Omental fat pad (tissue), 4 donors: ENCODE data around the gene KCNK5. TPM values are rescaled to one million over a fixed set of nuclear protein-coding genes. Genes with fewer than 3 reads are reported as not detected.

Experiments used
- ATAC-seq: fragments of 150-250 bp; one replicate; pipeline ENCODE4 v1.9.1; 2016; ENCODE audit warnings: mild to moderate bottlenecking, moderate library complexity; ENCODE audit not compliant: low FRiP score
- DNase-seq: peaks from one replicate; pipeline ENCODE4 v3.0.0-alpha.2; 2019; ENCODE audit warnings: low spot score
- CTCF ChIP-seq, 3 donors: fragments of 450-650 bp; IDR thresholded peaks; one replicate each; pipeline ENCODE4 v1.5.1; 2016 to 2017; ENCODE audit warnings: antibody characterized with exemption in 3 of 3, mild to moderate bottlenecking in 3 of 3, moderate library complexity in 2 of 3
- total RNA-seq, 4 donors: library from RNA; depleted of rRNA; stranded (reverse); fragments of >200 nt; gene quantifications; one replicate each; pipeline ENCODE4 v1.1.0, GENCODE V29; 2016

KCNK5 gene
- total RNA-seq, 4 donors from 2014 or later: 1.7 to 10.9 (median 4.1) TPM

- no peak for TF ChIP-seq CTCF (IDR thresholded peaks at IDR 0.05)
- DNase-seq: no peak
- ATAC-seq: no peak
Measured at GRCh38 chr6:39230654-39231035, 1.4 kb upstream of the KCNK5 start.

GRCh38 chr6:39228111-39228971 is 934 bp downstream of the KCNK5 start:
- ATAC-seq: peak; percentile 20
- no peak for TF ChIP-seq CTCF (IDR thresholded peaks at IDR 0.05)
- no peak for DNase-seq

DNA sequence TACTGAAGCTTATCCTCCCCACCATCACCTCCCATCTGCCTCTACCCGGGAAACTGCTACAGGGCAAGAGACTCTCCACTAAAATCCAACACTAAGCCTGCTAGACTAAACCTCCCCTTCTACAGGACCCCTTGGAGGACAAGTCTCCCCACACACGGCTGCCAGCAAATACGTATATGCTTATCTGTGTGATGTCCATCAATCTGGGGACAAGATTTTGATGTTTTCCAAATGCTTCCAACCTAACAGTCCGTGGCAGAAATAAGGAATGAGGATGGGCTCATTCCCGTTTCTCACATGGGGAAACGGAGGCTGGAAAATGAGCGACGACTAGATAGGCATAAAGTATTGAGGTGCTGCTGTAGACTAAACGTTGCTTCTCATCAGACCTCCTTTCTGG is 1.8 kb downstream of the KCNK5 start:
- TF ChIP-seq CTCF (IDR thresholded peaks at IDR 0.05): no peak
- DNase-seq (no peak), ATAC-seq (no peak)

DNA sequence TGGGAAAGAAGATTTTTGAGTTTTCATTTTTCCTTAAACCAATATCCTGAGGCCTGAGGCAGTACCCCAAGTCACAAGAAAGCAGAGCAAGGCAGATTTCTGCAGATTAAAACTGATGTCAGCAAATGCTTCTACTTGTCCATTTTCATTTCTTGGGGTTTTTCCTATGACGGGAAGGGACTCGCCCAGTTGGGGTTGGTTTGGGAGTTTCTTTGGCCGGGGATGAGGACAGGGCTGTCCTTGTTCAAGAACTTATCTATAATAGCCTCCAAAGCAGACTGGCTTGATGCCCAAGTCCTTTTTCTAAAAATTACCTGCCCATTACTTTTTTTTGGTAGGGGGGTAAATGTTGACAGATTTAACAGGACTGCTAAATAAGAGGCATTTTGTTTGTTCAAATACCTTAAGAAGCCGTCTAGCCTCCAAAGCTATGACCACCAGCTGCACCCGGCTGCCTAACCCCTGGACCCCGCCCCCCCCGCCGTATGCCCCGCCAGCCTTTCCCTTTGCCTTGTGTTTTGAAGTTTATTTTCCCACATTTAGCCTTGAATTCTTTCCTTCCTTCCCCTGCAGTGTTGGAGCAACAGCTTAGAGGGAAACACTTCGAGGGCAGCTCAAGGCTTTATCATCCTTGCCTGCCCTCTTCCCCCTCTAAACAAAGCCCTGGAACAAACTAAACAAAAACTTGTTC is 2.5 kb downstream of the KCNK5 start:
- TF ChIP-seq CTCF (IDR thresholded peaks at IDR 0.05): no peak
- ATAC-seq (no peak), DNase-seq (no peak)

DNA sequence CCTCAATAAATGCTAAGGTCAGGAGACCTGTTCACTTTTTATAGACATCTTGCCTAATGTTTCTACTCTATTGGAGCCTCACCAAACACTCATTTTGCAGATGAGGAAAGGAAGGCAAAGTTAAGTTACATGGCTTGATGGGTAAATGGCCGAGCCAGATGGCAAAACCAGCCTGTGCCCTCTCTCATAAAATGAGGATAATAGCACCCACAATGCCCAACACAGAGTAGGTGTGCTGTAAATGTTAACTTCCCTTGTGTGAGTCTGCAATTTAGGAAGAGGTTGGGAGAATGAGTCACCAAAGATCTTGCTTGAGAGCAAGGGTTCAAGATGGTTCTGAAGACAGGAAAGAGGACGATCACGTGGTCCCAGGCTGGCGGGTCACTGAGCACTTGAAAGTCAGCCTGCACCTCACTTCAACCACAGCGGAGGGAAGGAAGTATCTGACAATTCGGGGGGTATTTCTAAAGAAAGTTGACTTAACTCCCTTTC is 3.3 kb downstream of the KCNK5 start:
- no peak for ATAC-seq

GRCh38 chr6:39225543-39225942 is 3.7 kb downstream of the KCNK5 start:
- ATAC-seq (no peak), DNase-seq (no peak)
- TF ChIP-seq CTCF (IDR thresholded peaks at IDR 0.05): no peak

More for the DNA sequence above, 3.3 kb downstream of the KCNK5 start:
- TF ChIP-seq CTCF (IDR thresholded peaks at IDR 0.05): no peak
- no peak for DNase-seq
